GM19239 (cell line): ENCODE measurements around the gene CTSD.

ENCODE experiments used
- DNase-seq: peaks from one replicate; pipeline ENCODE4 v3.0.0; 2011; ENCODE audit warnings: low spot score; ENCODE audit not compliant: insufficient read length
- FAIRE-seq: peaks from 2 replicates; lab custom pipeline; 2011; peaks lifted over from hg19 to GRCh38; lab: Jason Lieb, UNC

CTSD gene

GRCh38 chr11:1757861-1758610 lies 5.7 kb downstream of the CTSD start:
- no peak for DNase-seq
- no peak for FAIRE-seq

- FAIRE-seq, result no peak
Measured at GRCh38 chr11:1756791-1757771, 6.6 kb downstream of the CTSD start.

DNA sequence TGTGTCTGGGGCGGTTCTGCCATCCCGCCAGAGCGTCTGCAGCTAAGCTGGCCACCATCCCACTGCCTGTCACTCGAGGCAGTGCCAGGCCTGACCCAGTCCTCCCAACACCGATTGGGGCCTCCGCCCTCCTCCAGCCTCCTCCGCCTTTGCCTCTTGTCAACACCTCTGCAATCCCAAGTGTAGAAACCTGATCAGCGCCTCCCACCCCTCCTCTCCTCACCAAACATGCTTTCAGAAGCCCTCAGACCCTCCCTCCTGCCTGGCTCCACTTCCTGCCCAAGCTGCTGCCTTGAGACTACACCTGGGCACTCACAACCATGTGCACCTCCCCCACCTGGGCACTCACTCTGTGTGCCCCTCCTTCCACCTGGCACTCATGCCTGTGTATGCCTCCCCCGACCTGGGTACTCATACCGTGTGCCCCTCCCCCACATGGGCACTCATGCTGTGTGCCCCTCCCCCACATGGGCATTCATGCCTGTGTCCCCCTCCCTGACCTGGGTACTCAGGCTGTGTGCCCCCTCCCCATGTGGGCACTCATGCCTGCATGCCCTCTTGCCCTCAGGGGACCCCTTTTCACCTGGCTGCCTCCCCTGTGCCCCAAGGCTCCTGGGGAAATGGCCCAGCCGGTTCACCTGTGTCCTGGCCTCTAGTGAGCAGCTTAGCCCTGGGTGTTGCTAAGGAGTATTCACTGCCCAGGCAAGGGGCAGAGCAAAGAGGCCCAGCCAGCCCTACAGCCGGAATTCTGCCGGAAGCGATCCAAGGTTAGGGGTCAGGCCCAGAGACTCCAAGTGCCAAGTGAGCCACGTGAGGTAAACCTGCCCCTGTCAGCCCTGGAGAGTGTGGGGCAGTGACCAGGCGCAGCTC lies 7.8 kb downstream of the CTSD start:
- DNase-seq (no peak), FAIRE-seq (no peak)

More at GRCh38 chr11:1756791-1757771, 6.6 kb downstream of the CTSD start:
- no peak for DNase-seq

- FAIRE-seq, result no peak
- DNase-seq, result no peak
Measured at GRCh38 chr11:1755344-1755691, 8.4 kb downstream of the CTSD start.

GRCh38 chr11:1754376-1755150 lies 9.2 kb downstream of the CTSD start:
- no peak for DNase-seq
- no peak for FAIRE-seq

DNA sequence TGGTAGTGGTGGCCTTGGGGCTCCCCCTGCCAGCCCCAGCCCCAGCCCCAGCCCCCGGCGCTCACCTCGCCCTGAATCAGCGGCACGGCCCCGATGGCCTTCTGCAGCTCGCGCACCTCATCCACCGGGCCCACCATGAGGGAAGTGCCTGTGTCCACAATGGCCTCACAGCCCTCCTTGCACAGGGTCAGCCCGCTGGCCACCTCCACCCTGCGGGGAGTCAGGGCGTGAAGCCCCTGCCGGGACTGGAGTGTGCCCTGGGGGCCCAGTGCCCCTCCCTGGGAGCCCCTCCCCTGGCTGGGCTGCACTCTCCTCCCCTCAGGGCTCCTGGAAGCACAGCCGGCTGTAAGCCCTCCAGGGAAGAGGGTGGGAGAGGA lies 9.8 kb downstream of the CTSD start:
- DNase-seq (no peak), FAIRE-seq (no peak)

DNA sequence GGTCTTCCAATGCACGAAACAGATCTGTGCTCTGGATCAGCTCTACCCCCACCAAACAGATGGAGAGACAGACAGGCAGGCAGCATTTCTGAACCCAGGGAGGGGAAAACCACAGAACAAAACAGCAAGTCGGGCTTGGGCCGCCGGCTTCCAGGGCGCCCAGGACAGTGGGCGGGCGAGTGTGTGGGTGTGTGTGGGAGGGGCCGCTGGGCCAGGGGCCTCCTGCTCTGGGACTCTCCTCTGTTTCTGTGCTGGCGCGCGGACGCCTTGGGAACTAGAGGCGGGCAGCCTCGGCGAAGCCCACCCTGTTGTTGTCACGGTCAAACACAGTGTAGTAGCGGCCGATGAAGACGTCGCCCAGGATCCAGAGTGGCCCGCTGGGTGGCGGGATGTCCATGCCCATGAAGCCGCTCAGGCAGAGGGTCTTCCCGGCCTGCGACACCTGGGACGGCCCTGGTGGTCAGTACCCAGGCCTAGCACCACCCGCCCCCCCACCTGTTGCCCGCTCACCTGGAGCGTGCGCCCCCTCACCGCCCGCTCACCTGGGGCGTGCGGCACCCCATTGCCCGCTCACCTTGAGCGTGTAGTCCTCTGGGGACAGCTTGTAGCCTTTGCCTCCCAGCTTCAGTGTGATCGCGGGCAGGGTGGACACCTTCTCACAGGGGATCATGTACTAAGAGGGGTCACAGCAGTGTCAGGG lies 10.3 kb downstream of the CTSD start:
- FAIRE-seq, result no peak
- DNase-seq, result no peak

- DNase-seq (no peak), FAIRE-seq (no peak)
Measured at GRCh38 chr11:1752907-1753228, 10.9 kb downstream of the CTSD start.

DNA sequence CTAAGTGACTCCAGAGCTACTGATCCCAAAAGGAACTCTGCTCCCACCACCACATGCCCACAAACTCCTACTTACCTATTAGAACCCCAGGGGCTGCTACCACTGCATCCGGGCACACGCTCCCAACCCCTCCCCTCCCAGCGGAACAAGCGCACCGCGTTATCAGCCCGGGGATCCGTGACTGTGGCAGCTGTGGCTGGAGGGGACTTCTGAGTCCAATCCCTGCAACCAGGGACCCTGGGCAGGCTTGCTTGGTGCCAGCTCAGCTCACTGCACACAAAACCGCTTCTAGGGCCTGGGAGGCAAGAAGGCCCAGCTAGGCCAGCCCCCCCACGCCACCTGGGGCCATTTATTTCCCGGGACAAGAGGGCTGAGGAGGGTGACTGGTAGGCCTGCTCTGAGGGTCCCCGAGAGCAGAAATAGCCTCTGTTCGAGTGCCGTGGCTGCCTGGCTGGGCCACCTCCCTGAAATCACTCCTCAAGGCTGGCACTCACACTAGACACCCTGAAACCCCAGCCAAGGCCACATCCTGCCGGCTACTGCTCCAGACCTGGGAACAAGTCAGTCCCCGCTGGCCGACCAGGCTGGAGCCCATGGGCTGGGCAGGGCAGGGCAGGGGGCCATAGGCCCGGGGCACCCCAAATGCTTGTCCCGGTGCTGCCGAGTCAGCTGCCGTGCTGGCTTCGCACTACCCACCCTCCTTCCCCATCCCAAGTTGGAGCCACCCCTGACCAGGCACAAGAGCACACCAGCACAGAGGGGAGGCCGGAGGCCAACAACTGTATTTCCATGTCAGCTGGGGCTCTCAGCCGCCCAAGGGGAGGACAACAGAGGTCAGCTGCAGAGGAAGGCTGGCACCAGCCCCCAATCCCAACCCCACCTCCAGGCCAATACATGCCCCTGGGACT lies 11.5 kb downstream of the CTSD start:
- no peak for FAIRE-seq
- no peak for DNase-seq

DNA sequence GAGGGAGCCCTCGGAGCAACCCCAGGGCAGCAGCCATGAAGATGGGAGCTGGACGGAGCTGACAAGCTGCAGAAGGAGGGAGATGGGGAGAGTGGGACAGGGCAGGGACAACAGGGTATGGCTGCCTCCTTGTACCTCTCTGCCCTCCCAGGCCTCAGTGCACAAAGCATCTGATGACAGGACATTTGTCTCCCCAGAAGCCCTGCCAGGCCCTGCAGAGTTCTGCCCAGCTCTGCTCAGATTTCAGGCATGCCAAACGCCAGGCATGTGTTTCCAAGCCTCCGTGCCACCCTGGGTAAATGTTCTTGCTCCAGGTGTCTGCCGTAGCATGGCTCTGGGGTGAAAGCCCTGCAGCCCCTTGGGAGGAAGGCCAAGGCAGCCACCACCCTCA lies 12.2 kb downstream of the CTSD start:
- DNase-seq (no peak), FAIRE-seq (no peak)

- DNase-seq (no peak), FAIRE-seq (no peak)
Measured at GRCh38 chr11:1750840-1751530, 12.7 kb downstream of the CTSD start.

- FAIRE-seq, result no peak
- no peak for DNase-seq
Measured at GRCh38 chr11:1750481-1750839, 13.3 kb downstream of the CTSD start, which contains the start of gene IFITM10. Gene IFITM10, minus strand, starts transcription at chr11:1750595. Its CDS starts 153 bp downstream, at chr11:1750442.

DNA sequence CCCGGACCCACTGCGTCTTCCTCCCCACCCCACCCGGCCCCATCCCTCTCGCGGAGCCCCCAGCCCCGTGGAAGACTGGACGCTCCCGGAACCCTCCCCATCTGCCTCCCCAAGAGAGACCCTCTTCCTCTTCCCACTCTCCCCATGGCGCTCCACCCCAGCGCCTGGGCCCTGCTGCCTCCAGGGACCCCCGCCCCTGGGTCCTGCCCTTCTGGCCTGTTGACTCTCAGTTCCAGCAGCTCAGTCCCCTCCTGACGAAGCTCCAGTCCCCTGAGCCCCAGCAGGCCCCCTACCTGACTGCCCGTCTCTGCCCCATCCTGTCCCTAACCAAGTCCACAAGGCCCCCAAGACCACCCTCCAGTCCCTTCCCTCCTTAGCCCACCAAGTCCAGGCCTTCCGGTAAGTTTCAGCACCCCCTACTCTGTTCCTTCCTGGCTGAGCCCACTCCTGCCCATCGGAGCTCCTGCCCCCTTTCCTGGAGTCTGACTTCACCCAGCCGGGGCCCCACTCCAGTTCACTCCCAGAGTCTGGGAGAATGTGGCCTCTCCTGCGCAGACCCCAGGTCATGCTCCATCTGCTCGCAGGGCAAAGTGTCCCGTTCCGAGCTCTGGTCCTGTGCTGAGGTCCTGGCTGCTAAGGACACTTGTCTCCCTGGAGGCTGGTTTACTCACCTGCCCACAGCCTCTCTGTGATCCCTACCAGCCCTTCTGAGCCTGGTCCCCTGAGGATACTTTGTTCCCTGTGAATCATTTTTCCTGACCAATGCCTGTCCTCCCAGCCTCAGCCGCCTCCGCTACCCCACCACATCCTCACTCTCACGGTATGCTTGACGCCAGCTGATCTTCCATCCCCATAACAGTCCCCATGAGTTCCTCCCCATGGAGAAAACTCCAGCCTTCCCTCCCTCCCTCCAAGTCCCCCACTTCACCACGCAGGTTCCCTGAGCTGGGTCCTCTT lies 14.1 kb downstream of the CTSD start:
- DNase-seq, result no peak
- FAIRE-seq, result no peak

- no peak for DNase-seq
- no peak for FAIRE-seq
Measured at GRCh38 chr11:1748636-1749394, 14.9 kb downstream of the CTSD start.

- FAIRE-seq, result no peak
- no peak for DNase-seq
Measured at GRCh38 chr11:1747753-1748635, 15.7 kb downstream of the CTSD start.
